Measurements from ENCODE around the gene CALM1. TPM values are rescaled to one million over a fixed set of nuclear protein-coding genes. Genes with fewer than 3 reads are reported as not detected.

The CALM1 gene
- total RNA-seq, 4 donors from 2014 or later: 425 to 902 (median 829) TPM

- H3K36me3 ChIP-seq: no peaks in the 10 kb centered on the region
- no peaks in the 10 kb centered on the region for H3K4me1 ChIP-seq
- WGBS, 2 donors (ENCODE audit: low coverage in 1 of 2): 75 to 91% methylated on average over 4 to 7 of the region's 8 CpGs
- no peak overlapping the region for H3K4me3 ChIP-seq
- TF ChIP-seq, protein P1, sequence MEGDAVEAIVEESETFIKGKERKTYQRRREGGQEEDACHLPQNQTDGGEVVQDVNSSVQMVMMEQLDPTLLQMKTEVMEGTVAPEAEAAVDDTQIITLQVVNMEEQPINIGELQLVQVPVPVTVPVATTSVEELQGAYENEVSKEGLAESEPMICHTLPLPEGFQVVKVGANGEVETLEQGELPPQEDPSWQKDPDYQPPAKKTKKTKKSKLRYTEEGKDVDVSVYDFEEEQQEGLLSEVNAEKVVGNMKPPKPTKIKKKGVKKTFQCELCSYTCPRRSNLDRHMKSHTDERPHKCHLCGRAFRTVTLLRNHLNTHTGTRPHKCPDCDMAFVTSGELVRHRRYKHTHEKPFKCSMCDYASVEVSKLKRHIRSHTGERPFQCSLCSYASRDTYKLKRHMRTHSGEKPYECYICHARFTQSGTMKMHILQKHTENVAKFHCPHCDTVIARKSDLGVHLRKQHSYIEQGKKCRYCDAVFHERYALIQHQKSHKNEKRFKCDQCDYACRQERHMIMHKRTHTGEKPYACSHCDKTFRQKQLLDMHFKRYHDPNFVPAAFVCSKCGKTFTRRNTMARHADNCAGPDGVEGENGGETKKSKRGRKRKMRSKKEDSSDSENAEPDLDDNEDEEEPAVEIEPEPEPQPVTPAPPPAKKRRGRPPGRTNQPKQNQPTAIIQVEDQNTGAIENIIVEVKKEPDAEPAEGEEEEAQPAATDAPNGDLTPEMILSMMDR (IDR thresholded peaks at IDR 0.05): no peak
- TF ChIP-seq POLR2AphosphoS5 (IDR thresholded peaks at IDR 0.05): no peak
- no peak for TF ChIP-seq POLR2A (IDR thresholded peaks at IDR 0.05)
- TF ChIP-seq EP300 (IDR thresholded peaks at IDR 0.05): no peak
- H3K9me3 ChIP-seq: no peaks in the 10 kb centered on the region
- no peak for ATAC-seq
- no peak overlapping the region for H3K27ac ChIP-seq
- H3K27me3 ChIP-seq: peaks cover 23% of the 10 kb centered on the region
These were observed 41.0 kb upstream of the CALM1 start for GRCh38 chr14:90355540-90356518.

DNA sequence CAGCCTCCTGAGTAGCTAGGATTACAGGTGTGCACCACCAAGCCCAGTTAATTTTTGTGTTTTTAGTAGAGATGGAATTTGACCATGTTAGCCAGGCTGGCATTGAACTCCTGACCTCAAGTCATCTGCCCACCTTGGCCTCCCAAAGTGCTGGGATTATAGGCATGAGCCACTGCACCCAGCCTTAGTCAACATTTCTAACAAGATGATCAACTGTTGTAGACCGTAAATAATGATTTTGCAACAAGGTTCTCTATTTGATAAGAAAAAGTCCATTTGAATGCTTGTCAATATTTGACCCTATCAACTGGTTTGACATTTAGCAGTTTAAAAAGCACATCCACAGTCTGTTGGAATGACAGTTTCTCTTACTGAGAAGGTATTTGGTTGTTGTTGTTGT lies 39.9 kb upstream of the CALM1 start:
- TF ChIP-seq POLR2A (IDR thresholded peaks at IDR 0.05): no peak
- TF ChIP-seq POLR2AphosphoS5 (IDR thresholded peaks at IDR 0.05): no peak
- TF ChIP-seq, protein P1 (IDR thresholded peaks at IDR 0.05): no peak
- TF ChIP-seq EP300 (IDR thresholded peaks at IDR 0.05): no peak
- Histone ChIP-seq H3K27me3 (peaks cover 23% of the 10 kb centered on the region), H3K4me3 (no peak overlapping the region), H3K4me1 (no peaks in the 10 kb centered on the region), H3K9me3 (no peaks in the 10 kb centered on the region), H3K27ac (no peak overlapping the region), H3K36me3 (no peaks in the 10 kb centered on the region)
- ATAC-seq: no peak
- 100% methylated on average over 1 of the region's 1 CpG for WGBS, 2 donors (ENCODE audit: low coverage in 1 of 2)

GRCh38 chr14:90358359-90358758 lies 38.5 kb upstream of the CALM1 start:
- WGBS, 2 donors (ENCODE audit: low coverage in 1 of 2): 75 to 85% methylated on average over 2 to 3 of the region's 4 CpGs
- Histone ChIP-seq H3K9me3 (no peaks in the 10 kb centered on the region), H3K27ac (no peak overlapping the region), H3K36me3 (no peaks in the 10 kb centered on the region), H3K27me3 (peaks cover 23% of the 10 kb centered on the region), H3K4me1 (no peaks in the 10 kb centered on the region), H3K4me3 (no peak overlapping the region)
- TF ChIP-seq, protein P1 (IDR thresholded peaks at IDR 0.05): no peak
- TF ChIP-seq EP300 (IDR thresholded peaks at IDR 0.05): no peak
- TF ChIP-seq POLR2AphosphoS5 (IDR thresholded peaks at IDR 0.05): no peak
- no peak for TF ChIP-seq POLR2A (IDR thresholded peaks at IDR 0.05)
- no peak for ATAC-seq

- TF ChIP-seq POLR2AphosphoS5 (IDR thresholded peaks at IDR 0.05) (no peak), POLR2A (IDR thresholded peaks at IDR 0.05) (no peak), EP300 (IDR thresholded peaks at IDR 0.05) (no peak)
- TF ChIP-seq, protein P1 (IDR thresholded peaks at IDR 0.05): no peak
- no peak overlapping the region for H3K27ac ChIP-seq
- H3K4me1 ChIP-seq: no peaks in the 10 kb centered on the region
- H3K36me3 ChIP-seq: no peaks in the 10 kb centered on the region
- ATAC-seq: no peak
- WGBS, 2 donors (ENCODE audit: low coverage in 1 of 2): 70 to 84% methylated on average over 3 to 7 of the region's 7 CpGs
- no peaks in the 10 kb centered on the region for H3K9me3 ChIP-seq
- no peak overlapping the region for H3K4me3 ChIP-seq
- H3K27me3 ChIP-seq: peaks cover 14% of the 10 kb centered on the region
These were observed 34.8 kb upstream of the CALM1 start for GRCh38 chr14:90361865-90362557.
